Stimulated activated CD8-positive, alpha-beta memory T cell treated with anti-CD3 and anti-CD28 coated beads, Interleukin-12 subunit alpha, Interleukin-12 subunit beta, amount 100 ng/mL, for 4 hours (primary cell): ENCODE results near the gene CENPB.

ENCODE experiments used
- DNase-seq: peaks from one replicate; pipeline ENCODE4 v3.0.0-alpha.2; 2020; ENCODE audit warnings: low read depth

Gene CENPB

DNA sequence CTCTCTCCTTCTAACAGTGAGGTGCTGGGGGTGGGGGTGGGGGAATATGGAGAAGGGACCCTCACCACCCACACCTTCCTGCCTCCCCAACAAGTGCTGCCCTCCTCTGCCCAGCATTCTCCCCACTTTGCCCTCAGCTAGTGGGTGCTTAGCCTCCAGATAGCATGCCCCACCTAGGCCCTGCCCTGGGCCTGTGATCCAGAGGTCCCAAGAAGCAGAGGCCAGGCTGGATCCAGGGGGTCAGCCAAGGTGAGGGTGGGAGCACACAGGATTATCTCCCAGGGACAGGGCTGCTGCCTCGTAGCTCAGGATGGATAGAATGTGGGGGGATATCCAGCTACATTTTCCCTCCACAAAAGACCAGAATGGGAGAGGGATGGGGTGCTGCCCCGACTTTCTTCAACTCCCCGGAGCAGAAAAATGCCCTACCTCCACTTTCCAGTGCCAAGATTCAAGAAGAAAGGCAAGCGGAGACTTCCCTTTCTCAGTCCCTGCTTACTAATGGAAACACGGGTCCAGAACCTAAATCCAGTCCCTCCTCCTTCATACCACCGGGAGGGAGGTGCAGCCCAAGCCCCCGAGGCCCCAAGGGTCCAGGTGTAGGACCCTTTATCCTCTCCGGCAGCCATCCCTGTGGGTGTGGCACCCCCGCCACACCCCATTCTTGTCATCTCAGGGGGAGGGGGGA lies 20.0 kb downstream of the CENPB start:
- DNase-seq = no peak

DNA sequence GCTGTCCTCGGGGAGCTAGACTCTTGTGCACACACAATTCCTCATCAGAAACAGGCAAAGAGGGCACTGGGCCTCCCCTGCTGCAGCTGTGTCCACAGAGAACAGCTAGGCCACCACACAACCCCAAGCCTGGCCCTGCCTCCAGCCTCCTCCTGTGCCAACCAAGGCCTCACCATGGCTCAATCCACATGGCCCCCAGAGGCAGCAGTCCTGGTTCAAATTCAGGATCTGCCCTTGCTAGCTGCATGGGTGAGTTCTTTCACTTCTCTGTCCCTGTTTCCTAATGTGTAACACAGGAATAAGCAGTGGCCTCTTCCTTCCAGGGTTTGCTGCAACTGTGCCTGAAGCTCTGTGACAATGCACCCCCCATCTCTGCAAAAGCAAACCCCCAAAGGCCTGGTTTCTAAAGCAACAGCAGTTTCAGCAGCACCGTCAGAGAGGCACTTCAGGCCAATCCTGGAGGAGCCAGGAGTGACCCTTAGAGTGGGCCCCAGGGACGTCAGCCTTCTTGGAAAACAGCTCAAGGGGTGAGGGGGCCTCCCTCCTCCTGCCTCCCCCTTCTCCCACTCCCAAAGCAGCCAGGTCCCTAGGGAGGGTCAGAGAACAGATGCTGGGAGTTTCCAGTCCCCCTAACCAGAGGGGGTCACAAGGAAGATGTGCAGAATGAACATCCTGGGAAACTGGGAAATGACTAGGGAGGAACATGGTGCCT lies 21.2 kb downstream of the CENPB start:
- no peak for DNase-seq

DNA sequence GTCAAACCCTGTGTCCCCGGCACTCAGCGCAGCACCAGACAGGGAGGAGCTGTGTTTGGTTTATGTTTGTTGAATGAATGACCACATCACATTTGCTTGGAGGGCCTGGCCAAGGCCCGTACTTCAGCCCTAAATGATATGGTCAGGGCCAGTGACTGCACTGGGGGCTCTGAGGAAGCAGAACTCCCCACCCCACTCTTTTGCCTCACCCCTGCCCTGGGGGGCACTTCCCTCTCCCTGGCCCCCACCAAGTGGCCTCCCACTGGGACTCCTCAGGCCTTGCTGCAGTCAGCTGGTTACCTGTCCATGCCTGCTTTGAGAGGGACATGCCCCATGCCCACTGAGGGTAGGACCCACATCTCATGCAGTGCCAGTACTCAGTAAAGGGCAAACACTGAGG lies 21.9 kb downstream of the CENPB start:
- no peak for DNase-seq

DNA sequence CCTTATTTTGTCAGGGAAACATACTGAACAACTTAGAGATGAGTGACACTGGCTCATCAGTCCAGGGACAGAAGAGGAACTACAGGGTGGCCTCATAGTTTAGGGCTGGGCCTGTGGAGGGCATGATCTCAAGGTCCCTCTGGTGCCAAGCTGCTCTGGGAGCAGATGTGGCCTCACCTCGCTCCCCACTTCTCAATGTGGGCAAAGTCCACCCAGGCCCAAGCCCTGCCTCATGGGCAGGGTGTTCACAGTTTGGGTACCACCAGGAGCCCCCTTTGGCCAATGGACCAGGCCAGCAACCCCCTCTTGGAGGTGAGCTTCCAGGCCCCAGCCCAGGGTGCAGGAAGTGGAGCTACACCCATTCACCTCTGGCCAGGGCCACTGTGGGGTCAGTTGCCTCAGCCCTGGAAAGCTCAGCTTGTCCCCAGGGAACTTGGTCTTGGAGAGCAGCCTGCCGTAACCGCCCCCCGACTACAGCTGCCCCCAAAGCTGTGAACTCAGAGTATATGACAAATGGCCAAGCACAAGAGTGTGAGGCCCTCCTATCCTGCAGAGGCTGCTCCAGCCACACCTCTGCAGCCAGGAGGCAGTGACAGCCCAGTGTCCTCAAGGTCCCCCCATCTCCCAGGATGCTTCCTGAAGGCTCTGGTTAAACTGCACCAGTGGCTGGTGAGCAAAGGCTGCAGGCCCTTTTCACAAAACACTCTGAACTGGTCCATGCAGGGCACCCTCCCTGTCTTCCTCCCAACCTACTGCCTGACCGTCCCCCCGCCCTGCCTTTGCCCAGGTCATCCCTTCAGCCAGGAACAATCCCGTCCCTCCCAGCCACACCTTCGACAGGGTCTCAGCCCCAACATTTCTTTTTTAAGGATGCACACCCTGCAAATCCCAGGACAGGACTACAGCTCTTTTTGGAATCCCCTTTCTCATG lies 22.6 kb downstream of the CENPB start:
- no peak for DNase-seq

DNA sequence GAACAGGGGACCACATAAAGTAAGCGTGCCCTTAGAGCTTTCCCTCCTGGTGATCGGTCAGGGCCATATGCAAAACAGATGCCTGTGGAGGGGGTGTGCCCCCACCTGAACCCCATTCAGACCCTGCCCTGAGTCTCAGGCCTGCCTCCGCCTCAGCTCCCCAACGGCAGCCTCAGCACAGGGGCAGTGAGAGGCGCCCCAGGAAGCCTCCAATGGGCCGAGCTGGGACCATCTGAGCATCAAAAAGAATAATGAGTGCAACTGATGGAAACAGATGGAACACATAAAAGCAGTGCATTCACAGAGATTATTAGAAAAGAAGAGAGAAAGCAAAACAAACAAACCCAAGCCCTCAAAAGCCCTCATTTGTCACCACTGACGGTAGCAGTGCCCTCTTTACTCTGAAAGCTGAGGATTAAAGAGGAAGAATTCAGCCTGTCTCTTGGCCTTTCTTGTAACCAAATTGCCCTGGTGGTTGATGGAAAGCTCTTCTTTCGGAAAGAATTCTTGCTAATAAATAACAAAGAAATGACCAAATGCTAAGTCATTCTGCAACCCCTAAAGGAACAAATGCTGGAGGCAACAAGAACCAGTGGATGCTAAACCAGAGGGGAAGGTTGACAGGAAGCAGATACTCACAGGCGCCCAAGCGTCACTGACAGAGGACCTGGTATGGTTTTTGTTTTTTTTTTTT lies 25.7 kb downstream of the CENPB start:
- DNase-seq = no peak

DNA sequence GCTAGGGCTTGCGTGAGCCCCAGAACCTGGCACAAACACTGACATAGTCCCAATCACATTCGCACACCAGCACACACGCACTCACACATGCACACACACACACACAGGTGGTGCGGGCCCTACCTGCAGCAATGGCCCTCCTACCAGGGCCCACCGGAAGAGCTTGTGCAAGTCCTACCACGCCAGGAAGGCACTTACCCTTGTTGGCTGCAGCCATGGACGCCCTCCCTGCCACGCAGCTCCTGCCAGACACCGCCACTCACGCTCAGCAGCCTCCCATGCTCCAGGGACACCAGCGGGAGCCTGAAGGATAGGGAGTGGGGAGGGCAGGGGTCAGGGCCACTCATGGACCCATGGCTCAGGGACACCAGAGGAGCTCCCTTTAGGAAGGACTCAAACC lies 26.7 kb downstream of the CENPB start:
- no peak for DNase-seq

DNA sequence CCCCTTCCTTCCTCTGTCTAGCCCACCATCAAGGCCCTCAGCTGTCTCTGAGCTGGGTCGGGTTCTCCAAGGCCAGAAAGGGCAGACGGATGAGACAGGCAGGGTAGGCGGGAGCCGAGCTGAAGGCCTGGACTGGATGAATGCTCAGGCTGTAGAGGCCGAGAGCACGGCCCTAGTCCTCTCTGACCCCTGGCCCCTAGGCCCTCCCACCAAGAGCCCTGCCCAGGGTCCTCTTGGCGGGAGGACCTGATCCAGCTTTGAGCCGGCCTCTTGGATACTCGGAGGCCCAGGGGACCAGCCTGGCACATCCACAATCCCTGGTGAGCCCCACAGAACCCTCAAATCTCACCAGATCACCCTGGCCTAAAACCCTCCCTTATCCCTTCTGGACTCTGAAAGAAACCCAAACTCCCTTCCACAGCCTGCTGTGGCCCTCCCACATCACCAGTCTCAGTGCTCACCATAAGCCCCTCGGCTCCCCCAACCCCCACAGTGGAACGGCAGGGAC lies 27.2 kb downstream of the CENPB start:
- no peak for DNase-seq

DNA sequence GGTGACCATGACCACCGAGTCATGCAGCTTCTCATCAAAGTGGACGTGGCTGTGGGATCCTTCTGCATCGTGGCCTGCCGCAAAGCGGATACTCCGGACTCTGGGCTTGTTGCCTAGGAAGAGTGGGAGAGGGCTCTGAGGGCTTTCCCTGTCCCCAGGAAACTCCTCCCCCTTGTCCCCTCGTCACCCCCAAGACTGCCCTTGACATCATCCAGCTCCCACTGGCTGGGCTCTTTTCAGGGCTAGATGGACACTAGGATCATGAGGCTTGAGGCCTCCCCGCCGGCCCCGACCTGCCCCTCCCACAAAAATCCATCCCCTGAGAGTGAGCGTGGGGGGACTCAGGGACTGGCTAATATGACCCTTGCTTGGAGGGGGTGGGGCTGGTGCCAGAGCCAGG lies 28.0 kb downstream of the CENPB start:
- DNase-seq = no peak

DNA sequence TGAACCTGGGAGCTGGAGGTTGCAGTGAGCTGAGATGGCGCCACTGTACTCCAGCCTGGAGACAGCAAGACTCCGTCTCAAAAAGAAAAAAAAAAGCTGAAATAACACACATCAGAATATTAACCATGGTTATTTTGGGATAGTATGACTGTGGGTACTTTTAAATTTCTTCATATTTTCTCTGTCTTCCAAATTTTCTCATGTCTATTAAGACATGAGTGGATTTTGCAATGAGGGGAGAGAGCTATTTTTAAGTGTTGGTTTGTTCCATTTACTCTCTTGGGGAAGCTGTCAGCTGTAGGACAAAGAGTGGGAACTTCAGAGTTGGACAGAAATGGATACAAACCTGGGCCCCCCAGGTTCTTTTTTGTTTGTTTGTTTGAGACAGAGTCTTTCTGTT lies 29.3 kb downstream of the CENPB start:
- DNase-seq = no peak

DNA sequence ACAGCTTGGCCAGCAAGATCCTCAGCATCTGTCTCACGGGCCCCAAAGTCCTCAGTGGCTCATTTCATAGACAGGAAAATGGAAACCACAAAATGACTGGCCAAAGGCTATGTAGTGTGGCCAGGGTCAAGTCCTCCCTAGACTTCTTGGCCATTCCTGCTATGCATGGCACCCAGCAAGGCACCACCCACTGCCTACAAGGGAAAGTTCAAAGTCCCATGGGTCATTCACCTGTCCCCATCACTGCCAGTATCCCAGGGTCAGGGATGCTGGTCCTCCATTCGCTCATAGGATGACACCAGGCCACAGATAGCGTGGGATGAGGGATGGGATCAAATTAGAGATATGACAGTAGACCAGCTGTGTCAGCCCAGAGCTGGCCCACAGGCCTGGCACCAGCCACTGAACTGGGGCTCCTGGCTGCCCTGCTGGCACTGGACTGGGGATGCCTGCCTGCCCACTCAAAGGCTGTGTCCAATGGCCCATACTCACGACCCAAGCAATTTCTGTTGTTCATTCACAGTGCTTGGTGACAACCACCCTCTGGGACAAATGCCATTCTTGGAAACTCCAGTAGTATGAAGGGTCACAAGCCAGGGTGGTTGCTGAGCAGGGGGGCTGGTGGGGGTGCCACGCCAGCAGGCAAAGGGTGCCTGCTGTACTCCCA lies 30.6 kb downstream of the CENPB start:
- DNase-seq = no peak

DNA sequence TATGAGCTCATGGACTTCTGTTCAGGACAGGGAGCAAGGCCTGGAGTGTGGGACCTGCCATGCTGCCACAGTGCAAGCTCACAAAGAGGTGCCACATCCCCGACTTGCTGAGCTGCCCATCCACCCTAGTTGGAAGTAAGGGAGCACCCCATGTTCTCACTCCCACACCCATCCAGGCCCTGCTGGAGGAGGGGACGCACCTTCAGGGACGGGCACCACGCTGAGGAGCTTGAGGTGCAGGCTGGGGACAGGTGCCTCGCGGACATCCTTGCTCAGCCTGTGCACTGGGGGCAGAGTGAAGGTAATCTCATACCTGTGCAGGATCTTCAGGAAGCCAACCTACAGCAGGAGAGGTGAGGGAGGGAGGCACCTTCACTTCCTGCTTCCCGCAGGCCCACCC lies 31.3 kb downstream of the CENPB start:
- DNase-seq = no peak

DNA sequence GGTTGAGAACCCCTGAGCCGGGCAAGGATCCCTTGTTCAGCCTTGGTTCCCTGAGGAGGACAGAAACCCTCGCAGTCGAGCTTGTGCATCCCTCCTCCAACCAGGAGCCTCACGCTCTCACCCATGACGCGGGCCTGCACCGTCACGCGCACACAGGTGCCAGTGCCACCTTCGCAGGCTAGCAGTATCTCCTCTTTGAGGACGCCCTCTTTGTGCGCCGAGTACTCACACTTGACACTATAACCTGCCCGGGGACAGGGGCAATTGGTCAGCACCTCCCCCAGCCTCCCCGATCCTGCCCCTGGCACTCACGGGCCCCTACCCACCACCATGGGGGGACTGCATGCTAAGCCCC lies 32.3 kb downstream of the CENPB start:
- DNase-seq = no peak

DNA sequence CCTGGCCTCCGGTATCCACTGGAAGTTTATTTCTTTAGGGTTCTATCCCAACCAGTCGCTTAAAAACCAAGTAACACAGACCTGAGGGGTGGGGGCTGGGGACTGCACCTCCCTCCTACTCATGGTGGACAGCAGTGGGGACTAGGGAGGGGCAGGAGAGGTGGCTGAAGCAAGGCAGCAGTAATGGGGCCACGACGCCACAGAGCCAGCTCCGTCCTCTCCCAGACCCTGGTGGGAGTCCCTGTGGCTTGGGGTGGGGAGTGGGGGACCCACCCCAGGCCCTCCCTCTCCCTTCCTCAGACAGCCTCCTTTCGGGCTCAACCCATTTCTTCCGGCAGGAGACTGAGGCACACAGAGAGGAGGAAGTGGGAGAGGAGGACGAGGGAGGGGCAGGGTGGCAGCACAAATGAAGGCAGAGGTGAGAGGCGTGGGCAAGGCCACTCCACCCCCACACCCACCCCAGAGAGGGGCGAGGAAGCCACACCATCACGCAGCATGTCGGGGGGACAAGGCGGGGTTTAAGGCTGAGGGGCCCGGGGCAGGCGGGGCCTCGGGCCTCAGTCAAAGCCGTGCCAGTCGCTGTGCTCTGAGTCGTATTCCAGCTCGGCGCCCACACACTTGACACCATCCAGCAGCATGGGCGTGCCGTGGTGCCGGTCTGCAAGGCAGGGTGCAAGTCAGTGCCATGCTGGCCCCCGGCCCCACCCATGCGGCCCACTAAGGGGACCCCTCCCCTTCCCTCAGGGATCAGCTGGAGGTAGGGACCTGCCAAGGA lies 32.9 kb downstream of the CENPB start:
- DNase-seq = no peak

DNA sequence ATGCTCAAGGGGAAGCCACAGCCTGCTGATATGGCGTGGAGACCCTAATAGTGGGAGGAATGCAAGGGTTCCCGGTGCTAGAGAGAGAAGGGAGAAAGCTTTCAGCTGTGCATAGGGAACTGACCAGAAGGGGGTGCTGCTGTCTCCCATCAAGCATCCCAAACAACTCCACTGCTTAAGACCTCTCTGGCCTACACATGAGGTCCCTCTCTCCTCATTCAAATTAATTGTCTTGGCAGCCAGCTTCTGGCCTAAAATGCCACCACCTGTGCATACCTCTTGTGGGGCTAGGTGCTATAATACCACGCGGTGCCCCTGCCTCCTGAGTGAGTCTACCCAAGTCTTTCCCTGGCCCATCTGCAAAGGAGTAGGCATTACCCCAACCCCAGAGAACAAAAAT lies 33.4 kb downstream of the CENPB start:
- DNase-seq = peak; percentile 10

DNA sequence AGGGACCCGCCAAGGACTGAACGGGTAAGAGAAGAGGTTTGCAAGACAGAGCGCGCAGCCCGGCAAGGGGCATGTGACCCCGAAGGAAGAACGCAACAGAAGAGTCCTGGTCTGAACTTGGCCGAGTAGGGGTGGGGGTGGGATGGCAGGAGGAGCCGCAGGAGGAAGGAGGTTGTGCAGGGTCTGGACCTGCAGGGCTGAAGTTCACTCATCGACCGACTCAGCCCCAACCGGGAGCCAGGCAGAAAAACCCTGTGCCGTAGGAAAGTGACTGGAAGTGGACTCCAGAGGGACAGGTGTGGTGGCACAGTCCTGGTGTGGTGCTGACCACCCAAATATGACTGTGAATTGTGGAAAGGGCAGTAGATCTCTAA lies 34.2 kb downstream of the CENPB start:
- DNase-seq = no peak

DNA sequence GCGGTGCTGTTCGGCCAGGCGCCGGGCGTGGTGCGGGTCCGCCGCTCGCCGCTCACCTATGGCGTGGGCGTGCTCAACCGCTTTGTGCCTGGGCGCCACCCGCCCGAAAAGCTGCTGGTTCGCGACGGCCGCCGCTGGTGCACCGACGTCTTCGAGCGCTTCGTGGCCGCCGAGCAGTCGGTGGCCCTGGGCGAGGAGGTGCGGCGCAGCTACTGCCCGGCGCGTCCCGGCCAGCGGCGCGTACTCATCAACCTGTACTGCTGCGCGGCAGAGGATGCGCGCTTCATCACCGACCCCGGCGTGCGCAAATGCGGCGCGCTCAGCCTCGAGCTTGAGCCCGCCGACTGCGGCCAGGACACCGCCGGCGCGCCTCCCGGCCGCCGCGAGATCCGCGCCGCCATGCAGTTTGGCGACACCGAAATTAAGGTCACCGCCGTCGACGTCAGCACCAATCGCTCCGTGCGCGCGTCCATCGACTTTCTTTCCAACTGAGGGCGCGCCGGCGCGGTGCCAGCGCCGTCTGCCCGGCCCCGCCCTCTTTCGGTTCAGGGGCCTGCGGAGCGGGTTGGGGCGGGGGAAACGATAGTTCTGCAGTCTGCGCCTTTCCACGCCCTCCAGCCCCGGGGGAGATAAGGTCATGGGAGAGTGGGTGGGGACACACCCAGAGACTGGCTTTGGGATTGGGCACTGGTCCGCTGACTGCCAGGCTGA lies 34.7 kb downstream of the CENPB start:
- DNase-seq = peak; percentile 8

DNA sequence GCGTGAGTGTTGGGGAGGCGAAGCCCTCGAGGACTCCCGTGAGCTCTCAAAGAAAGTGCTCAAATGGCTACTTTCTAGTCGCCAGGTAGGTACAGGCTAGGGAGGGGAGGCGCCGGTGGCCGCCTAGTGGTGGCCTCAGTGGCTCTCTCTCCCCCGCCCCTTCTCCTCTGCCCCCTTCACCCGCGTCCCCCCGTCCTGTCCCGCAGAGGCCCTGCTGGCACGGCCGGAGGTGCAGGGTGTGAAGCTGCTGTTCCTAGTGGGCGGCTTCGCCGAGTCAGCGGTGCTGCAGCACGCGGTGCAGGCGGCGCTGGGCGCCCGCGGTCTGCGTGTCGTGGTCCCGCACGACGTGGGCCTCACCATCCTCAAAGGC lies 35.2 kb downstream of the CENPB start:
- DNase-seq = no peak

DNA sequence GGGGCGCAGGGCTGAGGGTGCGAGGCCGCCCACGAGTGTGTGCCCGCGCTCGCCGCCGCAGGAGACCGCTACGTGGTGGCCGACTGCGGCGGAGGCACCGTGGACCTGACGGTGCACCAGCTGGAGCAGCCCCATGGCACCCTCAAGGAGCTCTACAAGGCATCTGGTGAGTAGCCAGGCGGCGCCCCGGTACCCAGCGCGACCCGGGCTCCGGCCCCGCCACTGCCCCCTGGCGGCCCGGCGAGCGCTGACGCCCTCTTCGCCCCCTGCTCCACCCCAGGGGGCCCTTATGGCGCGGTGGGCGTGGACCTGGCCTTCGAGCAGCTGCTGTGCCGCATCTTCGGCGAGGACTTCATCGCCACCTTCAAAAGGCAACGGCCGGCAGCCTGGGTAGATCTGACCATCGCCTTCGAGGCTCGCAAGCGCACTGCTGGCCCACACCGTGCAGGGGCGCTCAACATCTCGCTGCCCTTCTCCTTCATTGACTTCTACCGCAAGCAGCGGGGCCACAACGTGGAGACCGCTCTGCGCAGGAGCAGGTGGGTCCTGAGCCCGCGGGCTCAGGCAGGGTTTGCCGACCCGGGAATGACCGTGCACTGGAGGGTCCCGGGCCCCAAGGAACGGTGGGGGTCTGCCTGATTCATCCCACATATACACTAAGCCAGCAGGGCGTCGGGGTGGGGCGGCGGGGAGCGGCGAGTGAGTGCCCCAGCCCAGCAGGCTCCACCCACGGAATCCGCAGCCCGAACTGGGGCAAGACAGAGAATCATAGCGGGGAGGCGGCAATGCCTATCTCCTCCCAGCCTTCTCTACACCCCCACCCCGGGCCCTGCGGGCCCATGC lies 36.6 kb downstream of the CENPB start:
- DNase-seq = no peak

DNA sequence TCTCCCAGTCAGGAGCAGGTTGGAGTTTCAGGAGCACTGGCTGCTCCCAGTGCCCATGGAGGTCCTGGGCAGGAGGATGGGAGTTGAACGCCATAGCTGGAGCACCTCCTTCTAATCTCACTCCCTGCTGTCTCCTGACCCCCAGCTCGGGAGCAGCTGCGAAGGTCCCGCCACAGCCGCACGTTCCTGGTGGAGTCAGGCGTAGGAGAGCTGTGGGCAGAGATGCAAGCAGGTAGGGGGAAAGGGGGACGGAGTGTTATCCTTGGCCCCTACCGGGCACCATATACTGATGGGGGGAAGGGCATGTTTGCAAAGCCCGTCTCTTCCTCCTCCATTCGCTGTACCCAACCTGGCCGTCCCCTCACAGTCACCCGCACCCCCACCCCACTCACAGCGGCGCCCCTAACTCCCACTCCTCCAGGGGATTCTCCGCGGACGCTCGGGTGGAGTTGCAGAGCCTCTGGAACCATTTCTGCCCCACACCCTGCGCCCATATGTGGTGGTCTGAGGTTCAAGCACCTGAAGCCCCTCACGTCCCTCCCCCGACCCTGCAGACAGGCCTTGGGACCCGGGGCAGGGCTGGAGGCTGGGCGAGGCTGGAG lies 37.4 kb downstream of the CENPB start:
- DNase-seq = no peak
